ENCODE results near the gene BTBD10.
"Not testable (repeated sequence)": the region's sequence is repeated elsewhere in the genome, so short reads cannot be mapped to it uniquely, and the experiment has no call there.

The BTBD10 gene

GRCh38 chr11:13438291-13438690 lies 24.7 kb downstream of the BTBD10 start:
- DNase-seq, result no peak

GRCh38 chr11:13436836-13437235 lies 26.2 kb downstream of the BTBD10 start:
- DNase-seq, result not testable (repeated sequence)

DNA sequence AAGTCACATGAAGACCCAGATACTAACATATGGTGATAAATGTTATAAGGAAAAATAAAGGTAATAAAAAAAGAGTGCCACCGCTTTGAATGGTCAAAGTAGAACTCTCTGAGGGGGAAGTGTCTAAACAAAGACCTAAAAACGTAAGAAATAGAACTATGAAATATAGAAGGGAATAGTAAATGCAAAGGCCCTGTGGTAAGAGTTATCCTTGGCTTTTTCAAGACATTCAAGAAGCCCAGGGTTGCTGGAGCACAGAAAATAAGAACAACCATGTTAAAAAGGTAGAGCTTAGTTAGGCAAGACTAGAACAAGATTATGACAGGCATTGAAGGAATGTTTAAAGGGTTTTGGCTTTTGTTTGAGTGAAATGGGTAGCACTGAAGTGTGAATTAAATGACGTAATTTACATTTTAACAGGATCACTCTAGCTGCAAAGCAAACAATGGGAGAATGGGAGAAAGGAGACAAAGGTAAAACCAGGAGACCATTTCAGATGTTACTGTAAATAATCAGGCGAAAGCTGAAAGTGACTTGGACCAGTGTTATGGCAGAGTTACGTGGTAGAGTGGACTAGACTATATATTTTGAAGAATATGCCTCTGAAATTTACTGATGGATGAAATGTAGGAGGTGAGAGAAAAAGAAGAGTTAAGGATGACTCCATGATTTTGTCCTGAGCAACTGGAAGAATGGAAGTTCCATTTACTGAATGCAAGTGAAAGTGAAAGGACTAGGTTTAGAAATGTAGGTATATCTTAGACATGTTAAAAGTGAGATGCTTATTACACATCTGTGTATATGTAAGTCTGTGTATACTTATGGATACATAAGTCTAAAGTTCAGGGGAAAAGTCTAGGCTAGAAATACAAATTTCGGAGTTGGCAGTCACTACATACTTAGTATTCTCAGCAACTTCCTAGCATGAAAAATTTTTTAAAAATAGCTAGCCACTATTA lies 28.5 kb downstream of the BTBD10 start:
- DNase-seq, result no peak

DNA sequence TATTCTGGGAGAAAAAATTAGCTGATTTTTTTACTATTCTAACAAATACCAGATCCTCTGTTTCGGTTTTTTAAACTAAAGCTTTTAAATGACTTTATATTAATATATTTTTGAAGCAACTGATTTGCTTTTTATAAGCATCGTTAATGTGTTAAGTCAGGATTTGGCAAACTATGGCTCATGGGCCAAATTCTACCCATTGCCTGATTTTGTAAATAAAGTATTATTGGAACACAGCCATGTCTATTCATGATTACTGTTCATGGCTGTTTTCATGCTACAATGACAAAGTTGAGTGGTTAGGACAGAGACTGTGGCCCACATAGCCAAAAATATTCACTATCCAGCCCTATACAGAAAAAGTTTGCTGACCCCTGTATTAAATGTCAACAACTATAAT lies 29.6 kb downstream of the BTBD10 start:
- no peak for DNase-seq

GRCh38 chr11:13429836-13430235 lies 33.2 kb downstream of the BTBD10 start:
- no peak for DNase-seq

DNA sequence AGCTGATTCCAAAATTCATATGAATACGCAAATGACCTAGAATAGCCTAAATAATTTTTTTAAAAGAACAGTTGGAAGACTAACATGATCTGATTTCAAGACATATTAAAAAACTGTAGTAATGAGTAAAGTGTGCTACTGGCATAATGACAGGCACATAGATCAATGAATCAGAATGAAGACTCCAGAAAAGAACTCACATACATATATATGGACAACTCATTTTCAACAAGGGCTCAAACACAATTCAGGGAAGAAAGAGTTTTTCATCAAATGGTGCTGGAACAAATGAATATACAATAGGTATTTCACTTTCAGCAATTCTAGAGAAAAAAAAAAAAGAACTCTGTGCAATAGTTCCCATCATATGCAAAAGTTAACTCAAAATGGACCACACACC lies 33.7 kb downstream of the BTBD10 start:
- DNase-seq, result no peak

DNA sequence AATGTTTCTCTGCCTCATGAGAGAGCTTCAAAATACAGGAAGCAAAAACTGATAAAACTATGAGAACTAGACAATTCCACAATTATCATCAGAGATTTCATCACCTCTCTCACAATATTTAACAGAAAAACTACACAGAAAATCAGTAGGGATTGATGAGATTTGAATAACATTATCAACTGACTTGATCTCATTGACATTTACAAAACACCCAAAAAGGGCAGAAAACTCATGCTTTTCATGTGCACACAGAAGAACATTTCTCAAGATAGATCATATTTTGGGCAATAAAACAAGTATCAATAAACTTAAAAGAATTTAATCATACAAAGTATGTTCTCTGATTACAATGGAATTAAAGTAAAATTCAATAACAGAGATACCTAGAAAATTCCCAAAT lies 35.6 kb downstream of the BTBD10 start:
- DNase-seq, result no peak

- no peak for DNase-seq
Measured at GRCh38 chr11:13423372-13423771, 39.6 kb downstream of the BTBD10 start.

DNA sequence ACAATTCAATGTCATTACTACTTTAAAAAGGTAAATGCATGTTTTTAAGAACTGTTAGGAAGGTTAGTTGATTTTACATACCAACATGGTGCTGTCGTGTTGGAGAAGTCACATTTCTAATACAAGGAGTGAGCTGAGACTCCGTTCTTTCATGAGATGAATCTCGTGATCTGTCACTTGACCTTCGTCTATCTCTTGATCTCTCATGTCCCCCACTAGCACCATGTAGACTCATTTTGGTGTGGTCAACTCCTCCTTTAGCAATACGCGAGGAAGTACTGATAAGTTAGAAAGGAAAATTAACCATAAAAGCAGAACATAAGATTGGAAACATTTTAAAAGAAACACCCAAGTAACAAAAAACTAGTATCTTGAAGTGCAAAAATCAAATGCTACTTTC lies 41.5 kb downstream of the BTBD10 start:
- peak; percentile 7 for DNase-seq

GRCh38 chr11:13415201-13415600 lies 47.8 kb downstream of the BTBD10 start:
- DNase-seq, result peak; percentile 36

DNA sequence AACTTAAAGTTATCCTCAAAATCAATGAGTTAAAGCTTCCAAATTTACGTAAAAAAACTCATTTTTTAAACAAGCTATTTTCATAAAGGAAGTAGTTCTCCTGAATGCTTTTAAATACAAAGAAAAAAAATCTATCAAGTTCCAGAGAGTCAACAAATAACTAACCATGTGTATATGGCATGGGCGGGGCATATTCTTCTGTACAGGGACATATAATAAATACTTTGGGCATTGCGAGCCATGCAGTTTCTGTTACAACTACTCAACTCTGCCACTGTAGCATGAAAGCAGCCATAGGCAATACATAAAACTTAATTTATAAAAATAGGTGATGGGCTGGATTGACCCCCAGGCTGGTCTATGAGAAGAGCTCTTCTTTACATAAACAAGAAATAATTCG lies 57.8 kb downstream of the BTBD10 start:
- DNase-seq, result no peak

- DNase-seq, result not testable (repeated sequence)
Measured at GRCh38 chr11:13398335-13398734, 64.7 kb downstream of the BTBD10 start.

GRCh38 chr11:13391217-13391616 lies 71.8 kb downstream of the BTBD10 start:
- DNase-seq, result no peak

DNA sequence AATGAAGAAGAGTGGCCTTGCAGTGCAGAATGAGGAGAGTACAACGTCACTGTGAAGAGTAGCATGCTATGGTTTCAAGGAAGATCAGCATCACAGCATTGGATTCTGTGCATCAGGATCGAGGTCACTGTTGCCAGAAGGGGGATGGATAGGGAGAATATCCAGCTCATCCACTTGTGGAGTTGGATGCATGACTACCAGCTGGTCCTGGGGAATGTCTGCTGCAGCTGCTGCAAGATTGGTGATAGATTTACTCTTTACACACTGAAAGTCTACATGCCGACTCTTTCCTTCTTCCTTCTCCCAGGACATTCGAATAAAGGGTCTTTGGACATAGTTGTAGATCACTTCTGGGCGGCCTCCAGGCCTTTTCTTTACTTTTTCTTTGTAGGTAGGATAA lies 74.3 kb downstream of the BTBD10 start:
- DNase-seq, result no peak

GRCh38 chr11:13386567-13386966 lies 76.5 kb downstream of the BTBD10 start:
- no peak for DNase-seq

GRCh38 chr11:13384908-13385640 lies 77.9 kb downstream of the BTBD10 start:
- peak; percentile 49 for DNase-seq

GRCh38 chr11:13382751-13383150 lies 80.3 kb downstream of the BTBD10 start:
- DNase-seq, result no peak

- no peak for DNase-seq
Measured at GRCh38 chr11:13380731-13381130, 82.3 kb downstream of the BTBD10 start.

GRCh38 chr11:13378316-13378715 lies 84.7 kb downstream of the BTBD10 start:
- no peak for DNase-seq

DNA sequence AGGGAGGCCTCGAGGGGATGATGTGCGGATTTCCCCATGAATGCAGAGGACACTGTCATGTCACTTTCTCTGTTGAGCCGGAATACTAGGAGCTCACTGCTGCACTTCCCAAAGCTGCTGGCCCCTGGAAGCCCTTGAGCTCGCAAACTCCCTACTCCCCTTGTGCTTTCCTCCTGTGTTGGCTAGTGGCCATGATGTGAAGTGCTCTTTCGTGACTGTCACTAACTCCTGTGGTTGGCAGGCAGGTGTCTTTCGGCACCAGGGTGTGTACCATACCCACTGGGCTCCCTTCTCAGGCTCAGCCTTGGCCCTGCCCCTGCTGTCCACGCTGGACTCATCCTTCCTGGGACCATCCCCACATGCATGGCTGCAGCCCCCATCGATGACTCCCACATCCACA lies 86.2 kb downstream of the BTBD10 start:
- no peak for DNase-seq

GRCh38 chr11:13376402-13376801 lies 86.6 kb downstream of the BTBD10 start:
- no peak for DNase-seq

GRCh38 chr11:13375798-13376197 lies 87.2 kb downstream of the BTBD10 start:
- DNase-seq, result no peak

DNA sequence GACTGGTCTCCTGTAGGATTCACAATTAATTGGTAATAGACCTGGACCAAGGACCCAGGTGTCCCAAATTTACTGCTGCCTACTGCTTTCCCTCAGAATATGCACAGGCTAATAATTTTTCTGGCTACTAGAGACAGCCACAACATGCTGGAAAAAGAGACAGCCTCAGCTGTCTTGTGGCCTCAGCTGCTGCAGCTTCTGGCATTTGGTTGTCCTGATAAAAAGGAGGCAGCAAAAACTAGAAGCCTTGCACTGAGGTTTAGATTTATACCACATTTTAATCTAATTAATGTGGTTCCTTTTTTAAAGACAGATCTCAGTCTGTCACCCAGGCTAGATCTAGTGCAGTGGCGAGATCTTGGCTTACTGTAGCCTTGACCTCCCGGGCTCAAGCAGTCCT lies 89.8 kb downstream of the BTBD10 start:
- DNase-seq, result no peak

- no peak for DNase-seq
Measured at GRCh38 chr11:13368041-13368446, 95.0 kb downstream of the BTBD10 start.

All from hematopoietic multipotent progenitor cell treated with erythropoietin and hydrocortisone succinate and interleukin-3 and kit ligand, for 8 days (in vitro differentiated cells).